ENCODE measurements around the gene GPX7. TPM values are rescaled to one million over a fixed set of nuclear protein-coding genes. Genes with fewer than 3 reads are reported as not detected.

The GPX7 gene
- total RNA-seq, 4 donors from 2014 or later = 1.4 to 6.2 (median 2.0) TPM; not detected in 1

GRCh38 chr1:52603630-52604029 is 1.5 kb downstream of the GPX7 start:
- H3K9me3 ChIP-seq = no peaks in the 10 kb centered on the region
- no peak for TF ChIP-seq POLR2A (IDR thresholded peaks at IDR 0.05)
- no peak for TF ChIP-seq CTCF (IDR thresholded peaks at IDR 0.05)
- H3K27me3 ChIP-seq = no peaks in the 10 kb centered on the region
- no peak overlapping the region for H3K4me3 ChIP-seq
- peak overlapping the region in 1 of 4 donors; percentile 88 for H3K27ac ChIP-seq
- no peaks in the 10 kb centered on the region for H3K36me3 ChIP-seq
- peaks cover 0 to 26% (median 8%) of the 10 kb centered on the region in 4 donors for H3K4me1 ChIP-seq
- DNase-seq = no peak

GRCh38 chr1:52604063-52604770 is 2.0 kb downstream of the GPX7 start:
- peak overlapping the region in 1 of 4 donors; percentile 88 for H3K27ac ChIP-seq
- no peaks in the 10 kb centered on the region for H3K36me3 ChIP-seq
- no peak for DNase-seq
- TF ChIP-seq POLR2A (IDR thresholded peaks at IDR 0.05) = no peak
- no peak for TF ChIP-seq CTCF (IDR thresholded peaks at IDR 0.05)
- H3K27me3 ChIP-seq = no peaks in the 10 kb centered on the region
- H3K9me3 ChIP-seq = no peaks in the 10 kb centered on the region
- H3K4me1 ChIP-seq = peaks cover 0 to 26% (median 8%) of the 10 kb centered on the region in 4 donors
- no peak overlapping the region for H3K4me3 ChIP-seq

- no peaks in the 10 kb centered on the region for H3K36me3 ChIP-seq
- H3K4me1 ChIP-seq = no peaks in the 10 kb centered on the region
- TF ChIP-seq POLR2A (IDR thresholded peaks at IDR 0.05) (no peak), CTCF (IDR thresholded peaks at IDR 0.05) (no peak)
- no peak overlapping the region for H3K4me3 ChIP-seq
- DNase-seq = no peak
- H3K27ac ChIP-seq = no peak overlapping the region
- no peaks in the 10 kb centered on the region for H3K9me3 ChIP-seq
- H3K27me3 ChIP-seq = no peaks in the 10 kb centered on the region
Measured at GRCh38 chr1:52613636-52614373, 11.6 kb downstream of the GPX7 start.

GRCh38 chr1:52614671-52615070 is 12.5 kb downstream of the GPX7 start:
- DNase-seq = no peak
- H3K4me3 ChIP-seq = no peak overlapping the region
- no peaks in the 10 kb centered on the region for H3K36me3 ChIP-seq
- no peak overlapping the region for H3K27ac ChIP-seq
- TF ChIP-seq POLR2A (IDR thresholded peaks at IDR 0.05) (no peak), CTCF (IDR thresholded peaks at IDR 0.05) (no peak)
- H3K9me3 ChIP-seq = no peaks in the 10 kb centered on the region
- H3K4me1 ChIP-seq = no peaks in the 10 kb centered on the region
- H3K27me3 ChIP-seq = no peaks in the 10 kb centered on the region

- no peaks in the 10 kb centered on the region for H3K9me3 ChIP-seq
- no peak for DNase-seq
- H3K27me3 ChIP-seq = no peaks in the 10 kb centered on the region
- H3K4me3 ChIP-seq = no peak overlapping the region
- no peaks in the 10 kb centered on the region for H3K4me1 ChIP-seq
- no peak for TF ChIP-seq CTCF (IDR thresholded peaks at IDR 0.05)
- no peak for TF ChIP-seq POLR2A (IDR thresholded peaks at IDR 0.05)
- H3K27ac ChIP-seq = no peak overlapping the region
- H3K36me3 ChIP-seq = no peaks in the 10 kb centered on the region
Measured at GRCh38 chr1:52615489-52616042, 13.4 kb downstream of the GPX7 start.

Measured in Peyer's patch (tissue), 4 donors.